Tibial nerve (tissue), 4 donors: ENCODE data around the gene JADE1.

Experiments used
- EP300 ChIP-seq, 2 donors: sonication (generic); formaldehyde crosslinking; IDR thresholded peaks; one replicate each; pipeline ENCODE4 v1.6.1; 2017; ENCODE audit warnings: antibody characterized with exemption in 2 of 2, mild to moderate bottlenecking in 1 of 2
- POLR2A ChIP-seq, 2 donors: fragments of 450-650 bp; IDR thresholded peaks; one replicate each; pipeline ENCODE4 v1.6.1; 2017; ENCODE audit warnings: antibody characterized with exemption in 2 of 2, mild to moderate bottlenecking in 2 of 2, moderate library complexity in 2 of 2
- TF ChIP-seq, protein P1 (sequence below), 5 experiments: fragments of 200-600 bp in 3 of 5; fragments of 450-650 bp in 2 of 5; sonication (generic) in 3 of 5; IDR thresholded peaks; one replicate each; pipeline ENCODE4 v1.5.1; 2016 to 2019; ENCODE audit warnings: antibody characterized with exemption in 5 of 5, mild to moderate bottlenecking in 3 of 5, moderate library complexity in 2 of 5

DNA sequence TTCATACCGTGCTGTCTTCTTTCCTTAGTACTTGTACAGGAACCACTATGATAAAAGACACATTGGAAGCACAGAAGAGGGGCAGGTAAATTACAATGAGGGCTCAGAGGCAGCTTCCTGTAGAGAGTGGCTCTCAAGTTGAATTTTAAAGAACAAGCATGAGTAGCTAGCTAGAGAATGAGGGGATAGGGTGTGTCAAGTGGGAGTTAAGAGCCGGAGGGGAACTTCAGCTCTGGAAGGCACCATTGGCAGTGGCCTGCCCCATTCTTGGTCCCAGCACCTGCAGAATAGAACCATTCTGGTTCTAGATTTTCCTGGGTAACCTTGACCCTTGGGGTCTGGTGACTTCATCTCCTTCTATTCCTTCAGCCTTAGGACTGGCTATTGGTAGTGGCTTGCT is 34.0 kb upstream of the JADE1 start:
- no peak for TF ChIP-seq POLR2A (IDR thresholded peaks at IDR 0.05)
- no peak for TF ChIP-seq EP300 (IDR thresholded peaks at IDR 0.05)
- TF ChIP-seq, protein P1, sequence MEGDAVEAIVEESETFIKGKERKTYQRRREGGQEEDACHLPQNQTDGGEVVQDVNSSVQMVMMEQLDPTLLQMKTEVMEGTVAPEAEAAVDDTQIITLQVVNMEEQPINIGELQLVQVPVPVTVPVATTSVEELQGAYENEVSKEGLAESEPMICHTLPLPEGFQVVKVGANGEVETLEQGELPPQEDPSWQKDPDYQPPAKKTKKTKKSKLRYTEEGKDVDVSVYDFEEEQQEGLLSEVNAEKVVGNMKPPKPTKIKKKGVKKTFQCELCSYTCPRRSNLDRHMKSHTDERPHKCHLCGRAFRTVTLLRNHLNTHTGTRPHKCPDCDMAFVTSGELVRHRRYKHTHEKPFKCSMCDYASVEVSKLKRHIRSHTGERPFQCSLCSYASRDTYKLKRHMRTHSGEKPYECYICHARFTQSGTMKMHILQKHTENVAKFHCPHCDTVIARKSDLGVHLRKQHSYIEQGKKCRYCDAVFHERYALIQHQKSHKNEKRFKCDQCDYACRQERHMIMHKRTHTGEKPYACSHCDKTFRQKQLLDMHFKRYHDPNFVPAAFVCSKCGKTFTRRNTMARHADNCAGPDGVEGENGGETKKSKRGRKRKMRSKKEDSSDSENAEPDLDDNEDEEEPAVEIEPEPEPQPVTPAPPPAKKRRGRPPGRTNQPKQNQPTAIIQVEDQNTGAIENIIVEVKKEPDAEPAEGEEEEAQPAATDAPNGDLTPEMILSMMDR (IDR thresholded peaks at IDR 0.05) = no peak
